ENCODE measurements around the gene ZNF280B. TPM values are rescaled to one million over a fixed set of nuclear protein-coding genes. Genes with fewer than 3 reads are reported as not detected.

Gene ZNF280B, protein sequence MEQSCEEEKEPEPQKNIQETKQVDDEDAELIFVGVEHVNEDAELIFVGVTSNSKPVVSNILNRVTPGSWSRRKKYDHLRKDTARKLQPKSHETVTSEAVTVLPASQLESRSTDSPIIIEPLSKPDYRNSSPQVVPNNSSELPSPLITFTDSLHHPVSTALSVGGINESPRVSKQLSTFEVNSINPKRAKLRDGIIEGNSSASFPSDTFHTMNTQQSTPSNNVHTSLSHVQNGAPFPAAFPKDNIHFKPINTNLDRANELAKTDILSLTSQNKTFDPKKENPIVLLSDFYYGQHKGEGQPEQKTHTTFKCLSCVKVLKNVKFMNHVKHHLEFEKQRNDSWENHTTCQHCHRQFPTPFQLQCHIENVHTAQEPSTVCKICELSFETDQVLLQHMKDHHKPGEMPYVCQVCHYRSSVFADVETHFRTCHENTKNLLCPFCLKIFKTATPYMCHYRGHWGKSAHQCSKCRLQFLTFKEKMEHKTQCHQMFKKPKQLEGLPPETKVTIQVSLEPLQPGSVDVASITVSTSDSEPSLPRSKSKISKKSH
- 1.0 to 1.7 TPM (median 1.5 TPM) in 5 replicates for total RNA-seq (2022; extraction: Qiagen RNA extraction; ENCODE audit: low read depth)

DNA sequence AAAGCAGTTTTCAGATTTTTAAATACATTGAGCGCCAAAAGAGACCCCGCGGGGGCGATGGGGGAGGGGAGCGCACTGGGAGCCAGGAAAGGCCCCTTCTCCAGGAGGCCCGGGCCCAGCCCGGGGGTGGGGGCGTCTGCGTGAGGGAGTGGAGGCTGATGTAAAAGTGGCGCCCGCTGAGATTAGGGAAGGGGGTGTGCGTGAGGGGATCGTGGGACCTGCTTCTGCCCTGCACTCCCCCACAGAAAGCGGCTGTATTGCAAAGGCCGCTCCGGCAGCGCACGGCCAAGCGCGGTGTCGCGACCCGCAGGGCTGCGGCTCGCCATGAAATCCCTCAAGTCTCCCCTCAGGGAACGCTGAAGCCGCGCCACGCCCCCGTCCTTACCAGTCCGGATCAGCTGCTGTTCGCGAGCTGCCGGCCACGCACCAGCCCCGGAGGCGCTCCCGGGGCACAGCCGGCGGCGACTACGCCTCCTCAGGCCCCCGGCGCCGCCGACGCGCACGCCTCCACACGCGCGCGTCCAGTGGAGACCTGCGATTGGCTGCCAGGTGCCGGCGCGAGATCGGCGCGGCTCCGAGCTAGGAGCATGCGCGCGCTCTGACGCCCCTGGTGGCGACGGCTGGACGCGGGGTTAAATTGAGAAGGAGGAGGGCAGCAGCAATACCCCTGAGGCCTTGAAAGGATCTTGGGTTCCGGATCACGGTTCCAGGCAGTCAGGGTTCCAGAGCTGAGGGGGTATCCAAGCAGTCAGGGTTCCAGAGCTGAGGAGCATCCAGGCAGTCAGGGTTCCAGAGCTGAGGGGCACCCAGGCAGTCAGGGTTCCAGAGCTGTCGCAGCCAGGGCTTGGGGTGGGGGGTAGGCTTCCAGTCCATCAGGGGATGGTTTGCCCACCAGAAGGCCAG lies at the start of gene ZNF280B:
ZNF280B (minus strand) TSS at position 469 of the 903 bp plus-strand sequence. CDS start 19,344 bp downstream, outside the sequence.

DNA sequence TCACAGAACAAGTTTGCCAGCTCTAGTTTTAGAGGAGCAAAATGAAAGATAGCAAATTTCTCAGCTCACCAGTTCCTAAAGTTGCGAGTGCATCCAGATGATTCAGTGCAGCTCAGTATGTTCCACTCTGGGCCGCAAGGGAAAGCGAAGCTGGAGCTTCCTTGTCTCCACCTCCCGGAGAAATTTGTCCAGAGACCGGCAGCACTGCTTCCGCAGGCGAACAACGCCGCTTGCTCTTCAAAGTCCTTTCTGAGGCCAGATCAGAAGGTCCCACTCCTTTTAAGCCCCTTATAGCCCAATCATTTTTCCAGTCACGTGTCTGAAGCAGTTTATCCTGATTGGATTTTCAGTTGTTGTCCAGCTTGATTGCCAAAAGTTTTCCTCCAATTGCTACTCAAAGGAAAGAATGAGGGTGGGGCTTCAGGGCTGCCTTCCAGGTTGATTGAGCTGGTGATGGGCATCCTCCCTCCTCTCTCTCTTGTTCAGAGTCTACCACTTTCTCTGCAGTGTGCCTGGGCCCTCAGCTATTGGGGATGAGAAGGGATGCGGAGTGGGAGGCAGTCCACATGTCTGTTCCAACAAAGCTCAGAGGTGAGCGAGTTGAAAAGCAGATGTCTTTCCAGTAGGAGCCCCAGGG lies 11.6 kb upstream of the ZNF280B start, which contains the start of gene ZNF280A:
ZNF280A (minus strand) TSS at position 251 of the 637 bp plus-strand sequence. CDS start 4,640 bp downstream, outside the sequence.

Other genes with a start within 250 kb of the ZNF280B start
- gene ZNF280A, start 11.5 kb upstream of the ZNF280B start, total RNA-seq (2022; extraction: Qiagen RNA extraction; ENCODE audit: low read depth), result 3.1 to 3.8 TPM (median 3.5 TPM) in 5 replicates
- 88.1 to 103 TPM (median 99.3 TPM) in 5 replicates for gene PRAME, start 50.5 kb upstream of the ZNF280B start, total RNA-seq (2022; extraction: Qiagen RNA extraction; ENCODE audit: low read depth)
- gene GGTLC2, start 135.9 kb upstream of the ZNF280B start, total RNA-seq (2022; extraction: Qiagen RNA extraction; ENCODE audit: low read depth), result not detected in 5 replicates